LNCaP clone FGC (cell line): Measurements from ENCODE around the gene TMEM53.

Experiments
- DNase-seq: peaks from one replicate; pipeline ENCODE4 v3.0.0-alpha.2; 2011; ENCODE audit warnings: low read depth
- H3K4me3 ChIP-seq: 2 replicates; pipeline ENCODE4 v1.5.1; 2011; ENCODE audit warnings: mild to moderate bottlenecking, low read depth, low read length, control low read depth
- CTCF ChIP-seq: IDR thresholded peaks from 2 replicates; pipeline ENCODE4 v1.5.1; 2012; ENCODE audit warnings: mild to moderate bottlenecking; ENCODE audit not compliant: control insufficient read depth, insufficient read depth; ENCODE audit errors: extremely low read depth

TMEM53 gene

GRCh38 chr1:44689447-44689765, 15.1 kb upstream of the TMEM53 start:
- no peak for DNase-seq
- TF ChIP-seq CTCF: no peak
- H3K4me3 ChIP-seq: no peak overlapping the region

- no peak for TF ChIP-seq CTCF
- no peak overlapping the region for H3K4me3 ChIP-seq
- peak; percentile 42 for DNase-seq
These were observed 14.6 kb upstream of the TMEM53 start for GRCh38 chr1:44688760-44689446.

- no peak overlapping the region for H3K4me3 ChIP-seq
- DNase-seq: no peak
- TF ChIP-seq CTCF: no peak
These were observed 11.6 kb upstream of the TMEM53 start for GRCh38 chr1:44685881-44686280.

GRCh38 chr1:44685218-44685617, 10.9 kb upstream of the TMEM53 start:
- no peak overlapping the region for H3K4me3 ChIP-seq
- no peak for TF ChIP-seq CTCF
- DNase-seq: no peak

GRCh38 chr1:44684525-44684924, 10.2 kb upstream of the TMEM53 start:
- no peak for TF ChIP-seq CTCF
- no peak for DNase-seq
- H3K4me3 ChIP-seq: no peak overlapping the region

- H3K4me3 ChIP-seq: no peak overlapping the region
- DNase-seq: no peak
- TF ChIP-seq CTCF: no peak
These were observed 8.6 kb upstream of the TMEM53 start for GRCh38 chr1:44682883-44683265.
